Heart left ventricle (tissue), 16 donors: ENCODE data around the gene TRIM32. TPM values are rescaled to one million over a fixed set of nuclear protein-coding genes. Genes with fewer than 3 reads are reported as not detected.

ENCODE experiments used
- ATAC-seq, 4 donors: fragments of 200-7000 bp; cut with Tn5 transposase; one replicate each; pipeline ENCODE4 v1.9.1; 2020 to 2022; ENCODE audit warnings: moderate library complexity in 4 of 4, mild to moderate bottlenecking in 3 of 4, moderate number of reproducible peaks in 1 of 4
- DNase-seq, 5 donors: peaks; one replicate each; pipeline ENCODE4 v3.0.0-alpha.2; 2020
- H3K27ac ChIP-seq, 12 donors: fragments of 200-600 bp; sonication (generic) in 4 of 12; one replicate each; pipeline versions ENCODE4 v1.5.0 to v1.8.0; 2016 to 2022; ENCODE audit warnings: mild to moderate bottlenecking in 2 of 12
- H3K27me3 ChIP-seq, 9 donors: fragments of 200-600 bp; sonication (generic) in 2 of 9; one replicate each; pipeline versions ENCODE4 v1.5.1 to v1.8.0; 2016 to 2022; ENCODE audit warnings: mild to moderate bottlenecking in 3 of 9
- H3K36me3 ChIP-seq, 9 donors: fragments of 200-600 bp; sonication (generic) in 2 of 9; one replicate each; pipeline versions ENCODE4 v1.5.0 to v1.8.0; 2018 to 2022; ENCODE audit warnings: mild to moderate bottlenecking in 2 of 9
- H3K4me1 ChIP-seq, 12 donors: fragments of 200-600 bp; sonication (generic) in 4 of 12; one replicate each; pipeline versions ENCODE4 v1.5.0 to v1.8.0; 2016 to 2022; ENCODE audit warnings: mild to moderate bottlenecking in 3 of 12
- H3K4me3 ChIP-seq, 12 donors: fragments of 200-600 bp; sonication (generic) in 4 of 12; one replicate each; pipeline versions ENCODE4 v1.5.0 to v1.8.0; 2017 to 2022; ENCODE audit warnings: mild to moderate bottlenecking in 9 of 12, moderate library complexity in 4 of 12
- H3K9me3 ChIP-seq, 12 donors: fragments of 200-600 bp; sonication (generic) in 4 of 12; one replicate each; pipeline versions ENCODE4 v1.5.0 to v1.8.0; 2016 to 2022; ENCODE audit warnings: mild to moderate bottlenecking in 1 of 12
- POLR2A ChIP-seq, 2 donors: fragments of 450-650 bp; IDR thresholded peaks; one replicate each; pipeline ENCODE4 v1.6.1; 2017; ENCODE audit warnings: antibody characterized with exemption in 2 of 2, mild to moderate bottlenecking in 2 of 2, moderate library complexity in 2 of 2
- WGBS, 4 donors: extraction: QIAGEN DNeasy Blood & Tissue Kit in 2 of 4; methylation state at CpG; one replicate each; pipeline versions ENCODE4 v1.1.5 to v1.1.7; 2013 to 2018; 5-methylcytosine and 5-hydroxymethylcytosine counted together
- intact Hi-C, 10 donors: fragments of 100-400 bp; cut with DNase I; formaldehyde crosslinking; loops; one replicate each; pipeline versions ENCODE4 v1.11.1 to v1.14.2; 2022
- polyA plus RNA-seq, 2 donors: library from polyadenylated mRNA; stranded (reverse); fragments of 200-250 nt; gene quantifications; one replicate each; pipeline ENCODE4 v1.2.3, GENCODE V29; 2013
- total RNA-seq, 9 donors: library from RNA; depleted of rRNA in 2 of 9; stranded (reverse); fragments of >200 nt in 2 of 9; fragmentation: NEBNext Ultra II Directional in 3 of 9; extraction: Animal tissue kit (Norgen Biotek cat#: 25700) in 3 of 9; gene quantifications; one replicate each; pipeline versions ENCODE4 v1.1.0 to v1.2.4, GENCODE V29; 2016 to 2023
- TF ChIP-seq, protein P1 (sequence below), 12 donors: fragments of 200-600 bp; sonication (generic) in 4 of 12; IDR thresholded peaks; one replicate each; pipeline versions ENCODE4 v1.5.0 to v1.8.0; 2018 to 2022; ENCODE audit warnings: antibody characterized with exemption in 12 of 12, mild to moderate bottlenecking in 5 of 12
- donor health status: ischemic (EF 13 %, LVEDD 7.1; RV severe dilation, severe dysfunction).
- donor health status: healthy with polysubstance abuse.
- donor health status: DM: no; HTN: yes; CAD: no.
- donor health status: DM: no; HTN: no; CAD: no.
- donor health status: ischemic (EF 25% LVEDD 6.9; RV normal size, moderate dysfunction).
- donor health status: ischemic (EF 25% LVEDD 5.7; RV mildly dilated, moderate dysfunction).
- donor health status: healthy.
- donor health status: DM: yes; HTN: yes; CAD: no.
- donor health status: ischemic (EF 35%, LVEDD 5.7; RV mildly dilated, moderate dysfunction).
- donor health status: nonischemic (EF 11% LVEDD 7.7; RV severe dilation, severe dysfunction).
- donor health status: DM: yes; HTN: yes; CAD: no.
- donor health status: PGD.
- donor health status: ischemic (EF 29% LVEDD 5.4; RV normal size, mild dysfunction).
- donor health status: nonischemic (EF 23%, LVEDD 6.1; RV moderate dilation, normal function).

Gene TRIM32
- total and polyA plus RNA-seq, 11 donors = 3.3 to 17.9 (median 15.1) TPM

DNA sequence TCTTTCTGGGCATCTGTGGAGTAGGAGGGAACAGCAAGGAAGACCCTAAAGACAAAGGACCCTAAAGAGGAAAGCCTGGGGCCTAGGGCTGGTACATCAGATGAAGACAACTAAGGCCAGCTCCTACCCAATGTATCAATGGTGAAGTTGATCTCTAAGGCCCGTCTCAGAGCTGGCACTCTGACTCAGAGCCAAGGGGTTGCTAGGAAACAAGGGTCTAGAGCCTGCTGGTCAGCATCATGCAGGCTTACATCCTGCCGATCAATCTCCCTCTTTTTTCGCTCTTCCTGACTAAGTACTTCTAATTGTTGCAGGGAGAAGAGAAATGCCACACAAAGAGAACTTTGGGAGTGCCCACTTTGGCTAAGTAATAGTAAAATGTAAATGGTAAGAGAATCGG, 26.2 kb downstream of the TRIM32 start:
- Histone ChIP-seq H3K9me3 (no peaks in the 10 kb centered on the region), H3K4me1 (peaks cover 0 to 14% (median 2%) of the 10 kb centered on the region in 12 donors), H3K4me3 (no peak overlapping the region), H3K27ac (no peak overlapping the region), H3K27me3 (no peaks in the 10 kb centered on the region), H3K36me3 (no peaks in the 10 kb centered on the region)
- no peak for DNase-seq
- TF ChIP-seq, protein P1, sequence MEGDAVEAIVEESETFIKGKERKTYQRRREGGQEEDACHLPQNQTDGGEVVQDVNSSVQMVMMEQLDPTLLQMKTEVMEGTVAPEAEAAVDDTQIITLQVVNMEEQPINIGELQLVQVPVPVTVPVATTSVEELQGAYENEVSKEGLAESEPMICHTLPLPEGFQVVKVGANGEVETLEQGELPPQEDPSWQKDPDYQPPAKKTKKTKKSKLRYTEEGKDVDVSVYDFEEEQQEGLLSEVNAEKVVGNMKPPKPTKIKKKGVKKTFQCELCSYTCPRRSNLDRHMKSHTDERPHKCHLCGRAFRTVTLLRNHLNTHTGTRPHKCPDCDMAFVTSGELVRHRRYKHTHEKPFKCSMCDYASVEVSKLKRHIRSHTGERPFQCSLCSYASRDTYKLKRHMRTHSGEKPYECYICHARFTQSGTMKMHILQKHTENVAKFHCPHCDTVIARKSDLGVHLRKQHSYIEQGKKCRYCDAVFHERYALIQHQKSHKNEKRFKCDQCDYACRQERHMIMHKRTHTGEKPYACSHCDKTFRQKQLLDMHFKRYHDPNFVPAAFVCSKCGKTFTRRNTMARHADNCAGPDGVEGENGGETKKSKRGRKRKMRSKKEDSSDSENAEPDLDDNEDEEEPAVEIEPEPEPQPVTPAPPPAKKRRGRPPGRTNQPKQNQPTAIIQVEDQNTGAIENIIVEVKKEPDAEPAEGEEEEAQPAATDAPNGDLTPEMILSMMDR (IDR thresholded peaks at IDR 0.05) = no peak
- no peak for TF ChIP-seq POLR2A (IDR thresholded peaks at IDR 0.05)
- 63 to 81% (median 77%) methylated on average over 4 of the region's 4 CpGs for WGBS, 4 donors
- no peak for ATAC-seq
- intact Hi-C loops = no loop called here

DNA sequence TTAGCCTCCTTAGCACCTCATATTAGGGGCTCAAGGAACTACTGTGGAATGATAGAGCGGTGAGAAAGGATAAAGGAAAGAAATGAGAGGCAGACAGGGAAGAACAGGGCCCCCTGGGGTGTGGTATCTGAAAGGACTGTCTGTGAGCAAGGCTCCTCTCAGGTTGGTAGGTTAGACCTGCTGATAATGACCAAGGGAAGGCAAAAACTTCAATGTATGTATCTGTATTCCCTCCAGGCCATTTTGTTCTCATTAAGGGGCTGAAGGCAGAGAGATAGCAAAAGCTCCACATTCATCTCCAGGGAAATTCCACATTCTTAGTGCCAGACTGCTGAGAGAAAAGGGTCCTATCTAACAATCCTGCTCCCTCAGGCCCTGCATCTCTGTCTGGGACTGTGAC, 28.6 kb downstream of the TRIM32 start:
- Histone ChIP-seq H3K4me3 (no peak overlapping the region), H3K36me3 (no peaks in the 10 kb centered on the region), H3K27ac (no peak overlapping the region), H3K4me1 (peaks cover 0 to 14% (median 2%) of the 10 kb centered on the region in 12 donors), H3K27me3 (no peaks in the 10 kb centered on the region), H3K9me3 (no peaks in the 10 kb centered on the region)
- ATAC-seq (no peak), DNase-seq (no peak)
- TF ChIP-seq, protein P1 (IDR thresholded peaks at IDR 0.05) = no peak
- TF ChIP-seq POLR2A (IDR thresholded peaks at IDR 0.05) = no peak
- WGBS, 4 donors = 90 to 100% (median 98%) methylated on average over 1 of the region's 1 CpG
- intact Hi-C loops = no loop called here

DNA sequence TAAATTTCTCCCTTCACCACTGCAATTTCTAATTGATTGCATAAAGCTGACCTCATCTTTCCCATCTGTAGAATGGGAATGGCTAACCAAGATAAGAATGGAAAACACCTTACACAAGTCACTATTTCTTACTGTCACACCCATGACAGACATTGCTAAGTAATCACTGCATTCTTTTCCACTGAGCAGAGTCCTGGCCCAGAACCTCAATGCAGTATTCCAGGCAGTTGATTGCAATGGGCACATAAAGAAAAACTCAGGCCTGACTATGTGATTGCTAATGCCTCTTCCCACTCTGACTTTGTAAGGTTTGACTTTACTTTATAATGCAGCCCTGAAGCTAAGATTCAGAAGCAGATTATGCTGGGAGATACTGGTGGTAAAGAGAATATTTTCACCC, 29.3 kb downstream of the TRIM32 start:
- DNase-seq (no peak), ATAC-seq (no peak)
- intact Hi-C loops = no loop called here
- H3K27ac ChIP-seq = no peak overlapping the region
- TF ChIP-seq POLR2A (IDR thresholded peaks at IDR 0.05) = no peak
- TF ChIP-seq, protein P1 (IDR thresholded peaks at IDR 0.05) = no peak
- no peaks in the 10 kb centered on the region for H3K9me3 ChIP-seq
- peaks cover 0 to 14% (median 2%) of the 10 kb centered on the region in 12 donors for H3K4me1 ChIP-seq
- H3K27me3 ChIP-seq = no peaks in the 10 kb centered on the region
- no peaks in the 10 kb centered on the region for H3K36me3 ChIP-seq
- H3K4me3 ChIP-seq = no peak overlapping the region

DNA sequence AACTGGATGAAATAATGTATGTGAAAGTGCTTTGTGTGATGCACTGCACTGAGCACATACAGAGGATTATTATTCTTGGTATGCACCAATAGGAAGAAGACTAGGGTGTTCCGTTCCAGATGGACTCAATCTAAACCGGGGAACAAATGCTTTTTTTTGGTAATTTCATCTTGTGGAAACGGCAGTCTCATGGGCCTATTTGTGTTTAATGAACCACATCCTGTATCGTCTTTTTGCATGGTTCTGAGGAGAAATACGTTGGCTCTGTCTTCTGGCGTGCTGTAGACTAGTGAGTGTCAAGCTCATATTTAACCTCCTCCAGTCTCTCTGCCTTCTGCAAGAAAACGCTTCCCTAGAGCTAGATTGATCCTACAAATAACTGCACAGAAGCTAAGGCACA, 30.0 kb downstream of the TRIM32 start:
- 34 to 53% (median 46%) methylated on average over 7 of the region's 7 CpGs for WGBS, 4 donors
- TF ChIP-seq, protein P1 (IDR thresholded peaks at IDR 0.05) = no peak
- TF ChIP-seq POLR2A (IDR thresholded peaks at IDR 0.05) = no peak
- no peaks in the 10 kb centered on the region for H3K27me3 ChIP-seq
- peaks cover 0 to 14% (median 2%) of the 10 kb centered on the region in 12 donors for H3K4me1 ChIP-seq
- intact Hi-C loops = no loop called here
- H3K36me3 ChIP-seq = no peaks in the 10 kb centered on the region
- no peak overlapping the region for H3K4me3 ChIP-seq
- no peaks in the 10 kb centered on the region for H3K9me3 ChIP-seq
- DNase-seq = peak in 1 of 5 donors; percentile 10
- no peak overlapping the region for H3K27ac ChIP-seq
- peak in 2 of 4 donors; percentile 54 to 75 for ATAC-seq
